ENCODE measurements around the gene PDZD4. TPM values are rescaled to one million over a fixed set of nuclear protein-coding genes. Genes with fewer than 3 reads are reported as not detected.

Gene PDZD4
- total RNA-seq, 2 donors from 2014 or later: 31.1 to 45.6 TPM

DNA sequence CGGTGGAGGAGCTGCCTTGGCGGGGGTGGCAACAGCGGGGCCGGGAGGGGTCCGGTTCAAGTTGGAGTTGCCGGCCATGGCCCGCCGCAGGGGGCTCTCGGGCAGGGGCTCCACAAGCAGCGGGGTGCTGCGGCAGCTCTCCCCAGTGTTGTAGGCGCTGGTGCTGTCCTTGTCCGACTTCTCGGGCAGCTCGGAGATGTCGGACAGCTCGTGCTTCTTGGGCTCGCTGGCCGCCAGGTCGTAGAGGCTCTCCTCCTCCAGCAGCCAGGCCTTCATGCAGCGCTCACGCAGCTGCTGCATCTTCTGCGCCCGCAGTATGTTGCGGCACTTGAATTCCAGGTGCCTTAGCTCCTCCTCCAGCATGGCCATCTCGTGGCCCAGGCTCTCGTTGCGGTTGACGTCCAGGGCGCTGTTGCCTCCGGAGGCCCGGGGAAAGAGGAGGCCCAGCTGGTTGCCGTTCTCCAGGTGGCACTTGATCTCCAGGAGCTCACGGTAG is 26.2 kb downstream of the PDZD4 start:
- no peaks in the 10 kb centered on the region for H3K9me3 ChIP-seq (ENCODE audit: control insufficient read depth, low read length, poor library complexity, severe bottlenecking)
- no peaks in the 10 kb centered on the region for H3K27me3 Mint-ChIP-seq
- ATAC-seq: no peak

DNA sequence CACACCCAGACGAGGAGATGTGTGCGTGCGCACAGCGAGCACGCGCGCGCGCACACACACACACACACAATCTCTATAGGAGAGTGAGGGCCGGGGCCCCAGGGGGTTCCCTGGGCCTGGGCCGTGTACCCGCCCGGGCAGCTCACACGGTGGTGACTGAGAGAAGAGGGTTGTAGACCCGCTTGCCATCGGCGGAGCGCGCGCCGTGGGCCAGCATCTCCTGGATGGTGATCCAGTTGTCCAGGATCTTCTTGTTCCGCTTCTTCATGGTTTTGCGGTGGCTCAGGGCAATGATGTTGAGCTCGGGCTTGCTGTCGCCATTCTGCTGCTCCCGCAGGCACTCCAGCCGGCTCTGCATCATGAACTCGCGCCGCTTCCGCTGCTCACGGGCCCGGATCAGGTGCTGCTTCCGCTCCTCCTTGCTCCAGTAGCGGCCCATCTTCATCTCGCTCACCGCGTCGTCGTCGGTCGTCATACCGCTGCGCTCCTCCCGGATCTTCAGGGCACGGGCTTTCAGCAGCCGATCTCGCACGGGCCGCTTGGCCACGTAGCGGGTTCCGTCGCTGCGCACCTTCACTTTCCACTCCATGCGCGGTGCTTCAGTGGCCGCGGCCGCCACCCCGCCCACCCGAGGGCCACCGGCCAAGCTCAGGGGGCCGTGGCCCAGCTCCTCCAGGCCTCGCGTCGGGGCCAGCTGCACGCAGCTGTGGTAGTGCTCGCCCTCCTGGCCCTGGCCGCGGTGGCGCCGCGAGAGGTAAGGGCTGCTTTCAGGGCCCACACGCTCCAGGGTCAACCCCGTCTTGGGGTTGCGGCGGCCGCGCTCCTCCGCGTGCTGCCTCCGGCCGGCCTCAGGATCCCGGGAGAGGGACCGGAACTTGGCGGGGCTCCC is 26.9 kb downstream of the PDZD4 start:
- H3K36me3 Mint-ChIP-seq (ENCODE audit: low read depth): no peaks in the 10 kb centered on the region
- no peak overlapping the region for H3K27ac Mint-ChIP-seq
- H3K4me3 Mint-ChIP-seq: no peak overlapping the region
- no peaks in the 10 kb centered on the region for H3K27me3 Mint-ChIP-seq
- no peak for DNase-seq
- peaks cover 4% of the 10 kb centered on the region for H3K4me1 Mint-ChIP-seq
- no peaks in the 10 kb centered on the region for H3K9me3 ChIP-seq (ENCODE audit: control insufficient read depth, low read length, poor library complexity, severe bottlenecking)
- ATAC-seq: no peak

More for the DNA sequence above, 26.2 kb downstream of the PDZD4 start:
- Mint-ChIP-seq H3K4me1 (peaks cover 4% of the 10 kb centered on the region), H3K27ac (no peak overlapping the region), H3K4me3 (no peak overlapping the region), H3K36me3 (ENCODE audit: low read depth) (no peaks in the 10 kb centered on the region)
- no peak for DNase-seq

DNA sequence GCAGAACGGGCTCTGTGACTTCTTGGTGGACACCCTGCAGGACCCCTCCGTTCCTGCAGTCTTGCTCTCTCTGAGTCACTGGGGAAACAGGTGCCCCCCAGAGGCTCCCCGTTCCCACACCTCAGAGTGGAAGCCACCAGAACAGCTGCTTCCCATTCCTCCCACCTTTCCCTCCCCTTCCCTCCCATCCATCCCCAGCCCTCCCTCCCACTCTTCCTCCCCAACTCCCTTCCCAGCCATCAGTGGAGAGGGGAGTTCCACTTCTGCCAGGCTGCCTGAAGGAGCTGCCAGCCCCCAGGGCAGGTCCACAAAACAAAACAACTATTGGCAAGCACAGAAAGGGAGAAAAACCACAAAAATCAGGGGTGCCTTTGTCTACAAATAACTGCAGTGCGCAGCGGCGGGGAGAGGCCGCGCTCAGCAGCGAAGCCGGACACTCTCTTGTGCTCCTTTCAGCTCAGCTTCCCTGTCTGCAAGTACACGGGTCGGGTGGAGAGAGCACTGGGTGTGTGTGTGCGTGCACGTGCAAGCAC is 27.8 kb downstream of the PDZD4 start:
- ATAC-seq (no peak), DNase-seq (no peak)
- Mint-ChIP-seq H3K4me3 (no peak overlapping the region), H3K27me3 (no peaks in the 10 kb centered on the region), H3K36me3 (ENCODE audit: low read depth) (no peaks in the 10 kb centered on the region), H3K27ac (no peak overlapping the region), H3K4me1 (peaks cover 2% of the 10 kb centered on the region)
- no peaks in the 10 kb centered on the region for H3K9me3 ChIP-seq (ENCODE audit: control insufficient read depth, low read length, poor library complexity, severe bottlenecking)

DNA sequence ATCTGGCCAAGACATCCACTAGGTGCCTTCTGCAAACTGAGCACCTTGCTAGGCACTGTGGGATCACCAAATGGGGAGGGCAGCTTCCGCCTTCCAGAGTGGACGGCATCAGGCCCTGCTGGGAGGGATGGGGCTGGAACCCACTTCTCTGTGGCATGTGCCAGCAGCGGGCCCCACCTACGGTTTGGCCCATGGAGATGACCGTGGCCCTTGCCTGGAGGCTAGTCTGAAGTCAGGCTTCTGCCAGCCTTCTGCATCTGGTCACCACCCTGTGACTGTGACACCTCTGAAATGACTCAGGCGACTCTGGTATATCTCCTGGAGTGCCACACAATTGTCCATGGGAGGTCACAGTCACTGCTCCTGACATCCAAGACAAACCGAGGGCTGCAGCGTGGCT is 28.7 kb downstream of the PDZD4 start:
- no peak overlapping the region for H3K27ac Mint-ChIP-seq
- no peaks in the 10 kb centered on the region for H3K27me3 Mint-ChIP-seq
- ATAC-seq: no peak
- no peak for DNase-seq
- H3K36me3 Mint-ChIP-seq (ENCODE audit: low read depth): no peaks in the 10 kb centered on the region
- H3K4me3 Mint-ChIP-seq: no peak overlapping the region
- H3K9me3 ChIP-seq (ENCODE audit: control insufficient read depth, low read length, poor library complexity, severe bottlenecking): no peaks in the 10 kb centered on the region
- H3K4me1 Mint-ChIP-seq: peaks cover 4% of the 10 kb centered on the region

DNA sequence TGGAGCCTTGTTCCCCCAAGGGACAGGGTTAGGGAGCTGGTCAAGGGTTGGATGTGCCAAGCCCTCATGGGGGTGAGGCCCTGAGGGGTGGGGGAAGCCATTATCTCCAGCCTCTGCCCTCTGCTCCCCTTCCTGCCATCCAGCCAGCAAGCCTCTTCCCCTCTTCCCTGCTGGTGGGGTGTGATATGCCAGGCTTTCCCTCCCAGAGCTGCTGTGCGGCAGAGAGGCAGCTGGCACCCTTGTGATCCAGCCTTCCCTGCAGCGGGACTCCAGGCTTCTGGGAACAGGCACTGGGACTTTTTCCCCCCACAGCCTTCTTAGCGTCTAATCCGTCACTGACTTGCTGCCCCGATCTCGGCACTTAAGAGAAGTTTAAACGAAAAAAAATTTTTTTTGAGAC is 29.6 kb downstream of the PDZD4 start:
- DNase-seq: no peak
- H3K27me3 Mint-ChIP-seq: no peaks in the 10 kb centered on the region
- no peak overlapping the region for H3K4me3 Mint-ChIP-seq
- no peak for ATAC-seq
- peak overlapping the region; percentile 63 for H3K27ac Mint-ChIP-seq
- no peaks in the 10 kb centered on the region for H3K9me3 ChIP-seq (ENCODE audit: control insufficient read depth, low read length, poor library complexity, severe bottlenecking)
- H3K4me1 Mint-ChIP-seq: peaks cover 8% of the 10 kb centered on the region
- no peaks in the 10 kb centered on the region for H3K36me3 Mint-ChIP-seq (ENCODE audit: low read depth)

DNA sequence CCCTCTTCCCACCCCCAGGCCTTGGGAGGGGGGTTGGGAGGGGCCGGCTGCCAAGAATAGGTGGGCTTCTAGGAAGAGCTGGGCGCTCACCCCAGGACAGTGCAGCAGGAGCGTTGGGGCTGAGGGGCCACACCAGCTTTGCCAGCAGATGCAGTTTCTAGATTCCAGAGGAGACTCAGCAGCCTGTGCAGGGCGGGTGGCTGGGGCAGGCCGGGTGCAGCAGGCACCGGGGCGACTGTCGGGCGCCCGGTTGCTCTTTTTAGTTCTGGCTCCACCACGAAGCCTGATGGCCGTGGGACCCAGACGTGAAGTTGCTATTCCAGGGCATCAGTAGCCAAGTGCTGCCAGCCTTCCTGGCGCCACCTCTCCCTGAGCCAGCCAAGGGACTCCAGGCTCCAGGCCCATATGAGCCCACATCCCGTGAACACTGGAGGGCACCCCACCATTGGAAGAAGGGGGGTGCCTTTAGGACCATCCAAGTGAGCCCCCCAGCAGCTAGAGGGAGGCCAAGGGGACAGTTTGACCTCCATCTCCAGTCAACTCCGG is 30.1 kb downstream of the PDZD4 start:
- Mint-ChIP-seq H3K27ac (no peak overlapping the region), H3K4me3 (no peak overlapping the region)

DNA sequence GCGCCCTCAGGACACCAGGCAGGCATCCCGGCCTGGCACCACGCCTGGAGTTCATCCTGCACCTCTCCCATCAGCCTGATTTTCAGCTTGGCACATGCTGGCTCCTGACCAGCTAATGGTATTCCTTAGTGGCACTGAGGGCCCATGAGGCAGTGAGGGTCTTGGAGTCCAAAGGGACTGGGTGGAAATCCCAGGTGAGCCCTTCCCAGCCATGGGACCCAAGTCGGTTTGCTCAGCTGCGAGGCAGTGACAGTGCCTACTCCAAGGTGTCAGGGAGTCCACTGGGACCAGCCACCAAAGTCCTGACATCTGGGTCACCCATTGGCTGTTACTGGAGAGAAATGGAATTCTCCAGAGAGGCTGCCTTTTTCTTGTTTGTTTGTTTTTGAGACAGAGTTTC is 31.0 kb downstream of the PDZD4 start:
- Mint-ChIP-seq H3K36me3 (ENCODE audit: low read depth) (no peaks in the 10 kb centered on the region), H3K4me3 (no peak overlapping the region), H3K4me1 (peaks cover 10% of the 10 kb centered on the region), H3K27me3 (no peaks in the 10 kb centered on the region), H3K27ac (no peak overlapping the region)
- no peak for DNase-seq
- no peaks in the 10 kb centered on the region for H3K9me3 ChIP-seq (ENCODE audit: control insufficient read depth, low read length, poor library complexity, severe bottlenecking)
- no peak for ATAC-seq

More for the DNA sequence above, 30.1 kb downstream of the PDZD4 start:
- Mint-ChIP-seq H3K27me3 (no peaks in the 10 kb centered on the region), H3K36me3 (ENCODE audit: low read depth) (no peaks in the 10 kb centered on the region), H3K4me1 (peaks cover 8% of the 10 kb centered on the region)
- DNase-seq (no peak), ATAC-seq (no peak)
- no peaks in the 10 kb centered on the region for H3K9me3 ChIP-seq (ENCODE audit: control insufficient read depth, low read length, poor library complexity, severe bottlenecking)

DNA sequence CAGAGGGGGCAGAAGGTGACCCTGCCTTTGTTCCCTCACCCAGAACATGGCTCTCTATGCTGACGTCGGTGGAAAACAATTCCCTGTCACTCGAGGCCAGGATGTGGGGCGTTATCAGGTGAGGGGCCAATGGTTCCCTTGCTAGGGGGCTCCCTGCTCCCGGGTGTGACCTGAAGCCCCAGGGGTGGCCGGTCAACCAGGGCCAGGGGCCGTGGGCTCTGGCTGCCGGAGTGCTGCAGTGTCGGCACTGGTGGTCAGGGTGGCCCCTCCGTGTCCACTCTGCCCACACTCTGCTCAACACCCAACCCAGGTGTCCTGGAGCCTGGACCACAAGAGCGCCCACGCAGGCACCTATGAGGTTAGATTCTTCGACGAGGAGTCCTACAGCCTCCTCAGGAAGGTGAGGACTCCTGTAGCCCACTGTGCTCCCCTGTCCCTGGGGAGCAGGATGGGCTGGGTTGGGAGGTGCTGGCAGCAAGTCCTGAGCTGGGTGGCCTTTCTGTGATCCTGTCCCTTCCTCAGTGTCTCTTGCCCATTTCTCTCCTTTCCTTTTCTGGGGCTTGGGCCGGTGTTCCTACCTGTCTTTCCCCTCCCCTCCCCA is 32.8 kb downstream of the PDZD4 start:
- DNase-seq (no peak), ATAC-seq (no peak)
- no peaks in the 10 kb centered on the region for H3K36me3 Mint-ChIP-seq (ENCODE audit: low read depth)
- no peaks in the 10 kb centered on the region for H3K9me3 ChIP-seq (ENCODE audit: control insufficient read depth, low read length, poor library complexity, severe bottlenecking)
- H3K4me3 Mint-ChIP-seq: no peak overlapping the region
- H3K27me3 Mint-ChIP-seq: no peaks in the 10 kb centered on the region
- H3K27ac Mint-ChIP-seq: no peak overlapping the region
- peaks cover 16% of the 10 kb centered on the region for H3K4me1 Mint-ChIP-seq

DNA sequence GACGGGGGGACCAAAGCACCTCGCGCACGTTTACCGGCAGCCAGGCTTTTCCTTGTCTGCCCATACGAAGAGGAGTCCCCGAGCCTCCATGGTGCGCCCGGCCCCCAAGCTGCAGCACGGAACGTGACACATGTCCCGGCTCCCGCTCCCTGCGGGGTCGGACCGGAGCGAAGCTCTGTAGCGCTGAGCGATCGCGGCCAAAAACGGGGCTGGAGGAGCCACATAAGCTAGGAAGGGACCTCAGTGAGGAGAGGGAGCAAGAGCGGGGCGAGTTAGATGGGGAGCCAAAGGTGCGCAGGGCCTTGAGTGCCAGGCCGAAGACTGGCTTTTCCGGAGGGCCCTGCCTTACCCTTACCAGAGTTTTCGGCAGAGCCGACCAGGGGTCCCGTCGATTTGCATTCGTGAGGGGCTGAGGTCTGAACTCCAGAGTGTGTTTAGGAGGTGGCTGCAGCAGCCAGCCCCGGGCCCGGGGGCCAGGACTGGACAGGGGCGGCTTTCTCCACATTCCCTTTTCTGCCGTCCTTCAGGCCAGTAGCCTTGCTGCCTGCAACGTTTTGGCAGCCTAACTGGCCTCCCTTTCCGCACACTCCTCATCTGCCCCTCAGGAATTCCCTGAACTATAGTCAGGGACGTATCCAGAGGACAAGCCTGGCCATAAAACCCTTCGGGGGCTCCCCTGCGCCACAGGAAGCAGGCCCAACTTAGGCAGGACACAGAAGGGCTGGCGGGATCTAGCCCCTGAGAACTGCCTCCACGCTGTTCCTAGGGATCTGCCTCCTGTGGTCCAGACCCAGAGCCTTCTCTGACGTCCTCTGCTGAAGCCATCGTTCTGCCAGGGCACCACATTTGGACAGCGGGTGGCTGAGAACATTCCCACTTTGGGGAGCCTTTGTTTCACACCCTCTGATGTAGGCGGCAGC is 35.2 kb downstream of the PDZD4 start:
- peak; percentile 4 for ATAC-seq
- H3K27me3 Mint-ChIP-seq: no peaks in the 10 kb centered on the region

DNA sequence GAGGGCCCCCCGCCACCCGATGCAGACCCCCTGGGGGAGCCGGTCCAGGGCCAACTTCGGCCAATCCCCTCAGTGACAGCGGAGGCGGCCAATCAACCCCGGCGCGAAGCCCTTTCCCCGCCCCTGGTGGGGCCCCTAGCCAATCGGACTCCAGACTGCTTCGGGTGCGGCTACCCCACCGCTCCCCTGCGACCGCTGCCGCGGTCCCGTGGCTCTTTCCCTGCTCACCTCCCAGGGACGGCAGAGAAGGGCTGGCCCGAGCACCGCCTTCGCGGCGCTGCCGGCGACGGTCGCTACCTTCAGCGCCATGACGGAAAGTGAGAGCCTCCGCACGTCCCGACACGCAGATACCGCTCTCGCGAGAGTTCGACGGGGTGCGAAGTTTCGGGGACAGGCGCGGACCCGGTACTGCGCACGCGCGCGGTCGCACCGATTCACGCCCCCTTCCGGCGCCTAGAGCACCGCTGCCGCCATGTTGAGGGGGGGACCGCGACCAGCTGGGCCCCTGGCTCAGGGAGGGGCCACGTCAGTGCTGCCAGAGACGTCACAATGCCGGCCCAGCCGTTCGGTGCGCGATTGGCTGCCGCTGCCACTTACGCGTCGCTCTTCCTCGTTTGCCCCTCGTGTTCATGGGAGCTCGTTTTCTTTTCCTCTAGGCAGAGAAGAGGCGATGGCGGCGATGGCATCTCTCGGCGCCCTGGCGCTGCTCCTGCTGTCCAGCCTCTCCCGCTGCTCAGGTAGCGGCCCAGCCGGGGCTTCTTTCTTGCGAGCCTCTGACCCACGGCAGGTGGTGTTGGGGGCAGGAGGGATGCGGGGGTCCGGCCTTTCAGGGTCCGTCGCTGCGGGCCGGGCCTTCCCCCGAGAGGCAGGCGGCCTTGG is 36.1 kb downstream of the PDZD4 start, which contains the start of the genes IDH3G and SSR4:
IDH3G (minus strand) TSS at position 358 of the 879 bp plus-strand sequence; CDS start at position 309, 49 bp downstream.
SSR4 (plus strand) TSS at position 651 of the 879 bp plus-strand sequence; CDS start at position 671, 20 bp downstream.
- peak within 1 kb of the TSS; percentile 94 for H3K4me3 Mint-ChIP-seq
- no peaks in the 10 kb centered on the region for H3K36me3 Mint-ChIP-seq (ENCODE audit: low read depth)
- no peaks in the 10 kb centered on the region for H3K27me3 Mint-ChIP-seq
- peak; percentile 83 to 90 (median 88) for DNase-seq
- no peaks in the 10 kb centered on the region for H3K9me3 ChIP-seq (ENCODE audit: control insufficient read depth, low read length, poor library complexity, severe bottlenecking)
- H3K4me1 Mint-ChIP-seq: peaks cover 16% of the 10 kb centered on the region
- H3K27ac Mint-ChIP-seq: peak within 1 kb of the TSS; percentile 80
- peak; percentile 97 for ATAC-seq

More for the DNA sequence above, 35.2 kb downstream of the PDZD4 start:
- Mint-ChIP-seq H3K4me1 (peaks cover 16% of the 10 kb centered on the region), H3K4me3 (peak overlapping the region; percentile 94), H3K27ac (peak overlapping the region; percentile 80), H3K36me3 (ENCODE audit: low read depth) (no peaks in the 10 kb centered on the region)
- no peak for DNase-seq
- no peaks in the 10 kb centered on the region for H3K9me3 ChIP-seq (ENCODE audit: control insufficient read depth, low read length, poor library complexity, severe bottlenecking)

DNA sequence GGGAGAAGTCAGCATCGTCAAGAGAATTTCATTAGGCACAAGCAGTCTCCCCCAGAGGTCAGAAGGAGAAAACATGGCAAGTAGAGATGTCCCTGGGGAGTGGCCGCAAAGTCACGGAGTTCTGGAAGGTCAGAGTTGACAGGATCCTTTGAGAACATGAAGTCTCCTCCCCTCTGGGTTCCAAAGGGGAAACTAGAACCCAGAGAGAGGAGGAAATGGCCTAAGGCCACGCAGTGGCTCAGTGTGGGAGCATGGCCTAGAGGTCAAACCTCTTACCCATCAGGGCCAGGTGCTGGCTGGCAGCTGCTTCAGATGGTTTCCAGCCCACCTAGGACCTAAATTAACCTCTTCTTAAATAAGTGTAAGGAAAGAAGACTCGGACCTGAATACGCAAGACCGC is 37.1 kb downstream of the PDZD4 start:
- Mint-ChIP-seq H3K36me3 (ENCODE audit: low read depth) (no peaks in the 10 kb centered on the region), H3K4me1 (peaks cover 16% of the 10 kb centered on the region), H3K27me3 (no peaks in the 10 kb centered on the region), H3K4me3 (peak overlapping the region; percentile 94), H3K27ac (peak overlapping the region; percentile 80)
- H3K9me3 ChIP-seq (ENCODE audit: control insufficient read depth, low read length, poor library complexity, severe bottlenecking): no peaks in the 10 kb centered on the region
- no peak for ATAC-seq
- no peak for DNase-seq
